ENCODE measurements around the gene ANKRD29. TPM values are rescaled to one million over a fixed set of nuclear protein-coding genes. Genes with fewer than 3 reads are reported as not detected.

Gene ANKRD29
- total and polyA plus RNA-seq, 2 of the 4 experiments (the other 2 are of a cell fraction): 0.18 to 0.31 TPM

- H3K18ac ChIP-seq (ENCODE audit: low read depth, low read length): no peak overlapping the region
- H3K27me3 ChIP-seq (ENCODE audit: control insufficient read depth, insufficient read depth, low read length): peaks cover 9% of the 10 kb centered on the region; the same call in 1 of the 2 replicates
- no peak overlapping the region for H2BK15ac ChIP-seq (ENCODE audit: low read depth, low read length)
- H3K14ac ChIP-seq (replicated peaks; ENCODE audit: low read depth, low read length): no peak overlapping the region
- dilution Hi-C loops (cut with HindIII; ENCODE audit: low sequenced_read_pairs, unreplicated experiment): no loop called here
- H4K20me1 ChIP-seq (ENCODE audit: insufficient read depth, low read length): no peaks in the 10 kb centered on the region
- no peak overlapping the region for H3K4me3 ChIP-seq (ENCODE audit: insufficient read depth, low read depth, low read length)
- no peak overlapping the region for H2AK5ac ChIP-seq (ENCODE audit: low read depth, low read length)
- no peak overlapping the region for H2AK9ac ChIP-seq (replicated peaks; ENCODE audit: low read depth, low read length, poor library complexity)
- 67% methylated on average over 2 of the region's 5 CpGs; no CpG with 5 or more reads in 1 of the 2 experiments for WGBS, 2 experiments (ENCODE audit: extremely low coverage in 2 of 2, insufficient read length in 1 of 2)
- in situ Hi-C loops (cut with MboI; ENCODE audit: low sequenced_read_pairs): no loop called here
- no peaks in the 10 kb centered on the region for H3K36me3 ChIP-seq (ENCODE audit: control insufficient read depth, insufficient read depth, low read length)
- H3K79me1 ChIP-seq (ENCODE audit: low read depth in 1 of 2, low read length in 2 of 2): no peaks in the 10 kb centered on the region
- H4K5ac ChIP-seq (ENCODE audit: low read depth, low read length): no peak overlapping the region
- no peak overlapping the region for H3K4me2 ChIP-seq (ENCODE audit: low read depth, low read length)
- no peak overlapping the region for H2BK120ac ChIP-seq (ENCODE audit: low read depth, low read length)
- intact Hi-C loops (cut with micrococcal nuclease): no loop called here
- H3K9me3 ChIP-seq (ENCODE audit: control insufficient read depth, insufficient read depth, low read length): no peaks in the 10 kb centered on the region
- H2BK20ac ChIP-seq (ENCODE audit: low read depth, low read length): no peak overlapping the region
- no peaks in the 10 kb centered on the region for H3K9me1 ChIP-seq (ENCODE audit: insufficient read depth, low read length)
- H3K4ac ChIP-seq (ENCODE audit: low read depth, low read length): no peak overlapping the region
- H3K23ac ChIP-seq (ENCODE audit: low read depth, low read length): no peak overlapping the region
- H2BK5ac ChIP-seq (ENCODE audit: low read depth, low read length, poor library complexity, severe bottlenecking): no peak overlapping the region
- H3K9ac ChIP-seq (ENCODE audit: low read depth, low read length): no peak overlapping the region
- H4K91ac ChIP-seq (ENCODE audit: insufficient read depth, low read depth, low read length): no peak overlapping the region
- no peak overlapping the region for H3K27ac ChIP-seq (ENCODE audit: insufficient read depth, low read length)
- DNase-seq (no peak), ATAC-seq (ENCODE audit: low read depth) (no peak)
- H3K56ac ChIP-seq (ENCODE audit: extremely low read depth, insufficient read depth, low read length): no peak overlapping the region
- H2AFZ ChIP-seq (replicated peaks; ENCODE audit: low read length, poor library complexity): no peak overlapping the region
- ChIA-PET CTCF (no interaction called here), POLR2A (ENCODE audit: unreplicated experiment) (no interaction called here)
- peaks cover 8% of the 10 kb centered on the region for H3K4me1 ChIP-seq (ENCODE audit: control insufficient read depth, insufficient read depth, low read length)
- no peak overlapping the region for H4K8ac ChIP-seq (ENCODE audit: low read depth in 2 of 2, low read length in 2 of 2)
- TF ChIP-seq, protein P1, sequence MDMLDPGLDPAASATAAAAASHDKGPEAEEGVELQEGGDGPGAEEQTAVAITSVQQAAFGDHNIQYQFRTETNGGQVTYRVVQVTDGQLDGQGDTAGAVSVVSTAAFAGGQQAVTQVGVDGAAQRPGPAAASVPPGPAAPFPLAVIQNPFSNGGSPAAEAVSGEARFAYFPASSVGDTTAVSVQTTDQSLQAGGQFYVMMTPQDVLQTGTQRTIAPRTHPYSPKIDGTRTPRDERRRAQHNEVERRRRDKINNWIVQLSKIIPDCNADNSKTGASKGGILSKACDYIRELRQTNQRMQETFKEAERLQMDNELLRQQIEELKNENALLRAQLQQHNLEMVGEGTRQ (IDR thresholded peaks at IDR 0.05; ENCODE audit: low read depth, low read length): no peak
- TF ChIP-seq CEBPB (IDR thresholded peaks at IDR 0.05; ENCODE audit: low read depth, low read length) (no peak), CHD1 (IDR thresholded peaks at IDR 0.05; ENCODE audit: low read depth, low read length) (no peak)
- BruUV-seq (replicated peaks): no TSS peak
Observed at GRCh38 chr18:23609390-23610023, 53.2 kb downstream of the ANKRD29 start.

All from IMR-90 (cell line).